Lower lobe of right lung (tissue), 2 donors: ENCODE data around the gene FBXO33. TPM values are rescaled to one million over a fixed set of nuclear protein-coding genes. Genes with fewer than 3 reads are reported as not detected.

ENCODE experiments used
- ATAC-seq, 2 donors: fragments of 200-7000 bp; cut with Tn5 transposase; one replicate each; pipeline ENCODE4 v1.9.1; 2020 to 2022; ENCODE audit warnings: mild to moderate bottlenecking in 2 of 2, moderate library complexity in 2 of 2
- DNase-seq: peaks from one replicate; pipeline ENCODE4 v3.0.0-alpha.2; 2020
- H3K27ac ChIP-seq: fragments of 200-600 bp; one replicate; pipeline ENCODE4 v1.8.0; 2022
- H3K27me3 ChIP-seq: fragments of 200-600 bp; one replicate; pipeline ENCODE4 v1.8.0; 2022; ENCODE audit warnings: low read depth
- H3K36me3 ChIP-seq: fragments of 200-600 bp; one replicate; pipeline ENCODE4 v1.8.0; 2022; ENCODE audit warnings: mild to moderate bottlenecking
- H3K4me1 ChIP-seq: fragments of 200-600 bp; one replicate; pipeline ENCODE4 v1.8.0; 2022
- H3K4me3 ChIP-seq: fragments of 200-600 bp; one replicate; pipeline ENCODE4 v1.8.0; 2022; ENCODE audit warnings: mild to moderate bottlenecking
- H3K9me3 ChIP-seq: fragments of 200-600 bp; one replicate; pipeline ENCODE4 v1.8.0; 2022
- intact Hi-C: fragments of 100-400 bp; cut with DNase I; formaldehyde crosslinking; loops from one replicate; pipeline ENCODE4 v1.11.0; 2022
- total RNA-seq: library from RNA; stranded (reverse); fragmentation: NEBNext Ultra II Directional; extraction: Animal tissue kit (Norgen Biotek cat#: 25700); gene quantifications from one replicate; pipeline ENCODE4 v1.2.1, GENCODE V29; 2021
- TF ChIP-seq, protein P1 (sequence below): fragments of 200-600 bp; IDR thresholded peaks from one replicate; pipeline ENCODE4 v1.8.0; 2022; ENCODE audit warnings: antibody characterized with exemption, mild to moderate bottlenecking
- donor health status: DM: no; HTN: yes; CAD: no; lungs with severe emphysema.

The FBXO33 gene
- total RNA-seq, 1 donor from 2014 or later, result 12.8 TPM

DNA sequence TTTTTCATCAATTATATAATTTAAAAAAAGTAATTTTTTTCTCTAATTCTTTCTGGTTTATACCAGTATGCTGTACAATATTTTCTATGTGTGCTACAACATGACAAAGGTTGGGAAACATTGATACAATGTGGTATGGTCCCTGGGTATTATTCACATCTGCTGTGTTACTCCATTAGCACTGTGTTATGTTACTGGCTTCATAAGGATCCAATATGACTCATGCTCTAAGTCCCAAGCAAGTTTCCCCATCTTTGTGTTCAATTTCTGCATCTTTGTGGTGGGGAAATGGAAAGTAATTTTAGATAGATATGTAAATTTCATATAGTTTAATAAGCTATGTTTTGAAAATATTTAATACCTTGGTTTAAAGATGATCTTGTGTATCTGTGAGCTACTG is 35.8 kb downstream of the FBXO33 start:
- Histone ChIP-seq H3K9me3 (no peaks in the 10 kb centered on the region), H3K27me3 (no peaks in the 10 kb centered on the region), H3K4me1 (no peaks in the 10 kb centered on the region), H3K4me3 (no peak overlapping the region), H3K36me3 (peaks cover 62% of the 10 kb centered on the region), H3K27ac (no peak overlapping the region)
- TF ChIP-seq, protein P1, sequence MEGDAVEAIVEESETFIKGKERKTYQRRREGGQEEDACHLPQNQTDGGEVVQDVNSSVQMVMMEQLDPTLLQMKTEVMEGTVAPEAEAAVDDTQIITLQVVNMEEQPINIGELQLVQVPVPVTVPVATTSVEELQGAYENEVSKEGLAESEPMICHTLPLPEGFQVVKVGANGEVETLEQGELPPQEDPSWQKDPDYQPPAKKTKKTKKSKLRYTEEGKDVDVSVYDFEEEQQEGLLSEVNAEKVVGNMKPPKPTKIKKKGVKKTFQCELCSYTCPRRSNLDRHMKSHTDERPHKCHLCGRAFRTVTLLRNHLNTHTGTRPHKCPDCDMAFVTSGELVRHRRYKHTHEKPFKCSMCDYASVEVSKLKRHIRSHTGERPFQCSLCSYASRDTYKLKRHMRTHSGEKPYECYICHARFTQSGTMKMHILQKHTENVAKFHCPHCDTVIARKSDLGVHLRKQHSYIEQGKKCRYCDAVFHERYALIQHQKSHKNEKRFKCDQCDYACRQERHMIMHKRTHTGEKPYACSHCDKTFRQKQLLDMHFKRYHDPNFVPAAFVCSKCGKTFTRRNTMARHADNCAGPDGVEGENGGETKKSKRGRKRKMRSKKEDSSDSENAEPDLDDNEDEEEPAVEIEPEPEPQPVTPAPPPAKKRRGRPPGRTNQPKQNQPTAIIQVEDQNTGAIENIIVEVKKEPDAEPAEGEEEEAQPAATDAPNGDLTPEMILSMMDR, result no peak
- intact Hi-C loops, result no loop called here
- DNase-seq (no peak), ATAC-seq (no peak)

DNA sequence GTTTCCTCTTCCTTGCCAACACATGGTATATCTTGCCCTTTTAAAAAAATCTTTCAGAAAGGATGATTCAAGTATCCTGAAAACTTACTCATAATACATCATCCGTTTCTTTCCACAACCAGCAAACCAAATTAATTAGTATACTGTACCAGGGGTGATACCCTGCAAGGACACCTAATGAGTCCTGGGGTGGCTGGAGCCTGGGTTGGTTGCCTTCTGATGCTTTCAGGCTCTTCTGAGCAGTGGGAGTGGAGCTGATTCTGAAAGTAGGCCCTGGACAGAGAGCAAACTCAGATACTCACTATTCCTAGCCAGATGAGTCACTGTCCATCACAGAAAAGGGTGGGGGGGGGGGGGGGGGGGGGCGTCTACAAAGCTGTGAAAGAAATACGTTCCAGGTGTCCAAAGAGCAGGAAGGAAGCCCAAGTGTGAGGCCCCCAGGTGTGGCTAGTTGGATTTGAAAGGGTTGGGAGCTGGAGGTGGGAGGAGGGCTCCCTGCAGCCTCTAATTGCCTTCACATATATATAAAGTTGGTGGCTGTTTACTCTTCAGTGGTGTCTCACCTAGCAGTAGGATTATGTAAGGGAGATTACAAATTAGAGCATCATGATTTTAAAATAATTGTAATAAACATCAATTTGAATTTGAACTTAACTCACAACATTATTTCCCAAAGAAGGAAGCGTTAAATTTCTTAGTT is 36.5 kb downstream of the FBXO33 start:
- Histone ChIP-seq H3K27ac (no peak overlapping the region), H3K36me3 (peaks cover 54% of the 10 kb centered on the region), H3K27me3 (no peaks in the 10 kb centered on the region), H3K9me3 (no peaks in the 10 kb centered on the region), H3K4me3 (no peak overlapping the region), H3K4me1 (no peaks in the 10 kb centered on the region)
- intact Hi-C loops, result no loop called here
- ATAC-seq (no peak), DNase-seq (no peak)
- TF ChIP-seq, protein P1, result no peak

DNA sequence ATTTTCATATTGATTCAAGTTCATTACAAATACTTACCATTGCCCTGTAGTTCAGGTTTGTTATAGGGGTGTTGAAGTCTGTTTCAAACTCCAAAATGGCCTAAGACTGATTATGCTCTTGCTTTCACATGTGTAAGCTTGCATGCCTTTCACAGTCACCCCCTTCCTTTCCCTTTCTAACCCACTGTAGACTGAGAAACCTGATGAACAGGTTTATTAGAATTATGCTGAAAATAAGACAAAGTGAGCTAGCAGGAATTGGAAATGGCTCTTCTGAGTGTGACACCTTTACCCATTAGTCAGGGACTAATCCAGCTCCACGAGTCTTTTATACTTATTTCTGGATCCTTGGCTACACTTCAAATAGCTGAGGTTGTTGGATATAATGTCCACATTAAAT is 38.9 kb downstream of the FBXO33 start:
- ATAC-seq (no peak), DNase-seq (no peak)
- no peaks in the 10 kb centered on the region for H3K27me3 ChIP-seq
- H3K27ac ChIP-seq, result no peak overlapping the region
- intact Hi-C loops, result no loop called here
- TF ChIP-seq, protein P1, result no peak
- H3K4me1 ChIP-seq, result no peaks in the 10 kb centered on the region
- no peak overlapping the region for H3K4me3 ChIP-seq
- peaks cover 30% of the 10 kb centered on the region for H3K36me3 ChIP-seq
- no peaks in the 10 kb centered on the region for H3K9me3 ChIP-seq

GRCh38 chr14:39384177-39384576 is 48.1 kb downstream of the FBXO33 start:
- Histone ChIP-seq H3K9me3 (no peaks in the 10 kb centered on the region), H3K4me1 (no peaks in the 10 kb centered on the region), H3K4me3 (no peak overlapping the region), H3K36me3 (no peaks in the 10 kb centered on the region), H3K27me3 (no peaks in the 10 kb centered on the region), H3K27ac (no peak overlapping the region)
- intact Hi-C loops, result no loop called here
- ATAC-seq, result no peak
- DNase-seq, result no peak
- TF ChIP-seq, protein P1, result no peak

- Histone ChIP-seq H3K9me3 (no peaks in the 10 kb centered on the region), H3K27me3 (no peaks in the 10 kb centered on the region), H3K4me1 (no peaks in the 10 kb centered on the region), H3K27ac (no peak overlapping the region), H3K36me3 (no peaks in the 10 kb centered on the region), H3K4me3 (no peak overlapping the region)
- TF ChIP-seq, protein P1, result no peak
- intact Hi-C loops, result no loop called here
- ATAC-seq (no peak), DNase-seq (no peak)
Observed at GRCh38 chr14:39383741-39384140, 48.5 kb downstream of the FBXO33 start.
